Stimulated activated CD4-positive, alpha-beta T cell treated with anti-CD3 and anti-CD28 coated beads, Interleukin-2, amount 100 ng/mL, for 4 hours (primary cell): ENCODE results near the gene TSC22D1.

Experiments used
- DNase-seq: peaks from one replicate; pipeline ENCODE4 v3.0.0-alpha.2; 2020; ENCODE audit warnings: low read depth

TSC22D1 gene

DNA sequence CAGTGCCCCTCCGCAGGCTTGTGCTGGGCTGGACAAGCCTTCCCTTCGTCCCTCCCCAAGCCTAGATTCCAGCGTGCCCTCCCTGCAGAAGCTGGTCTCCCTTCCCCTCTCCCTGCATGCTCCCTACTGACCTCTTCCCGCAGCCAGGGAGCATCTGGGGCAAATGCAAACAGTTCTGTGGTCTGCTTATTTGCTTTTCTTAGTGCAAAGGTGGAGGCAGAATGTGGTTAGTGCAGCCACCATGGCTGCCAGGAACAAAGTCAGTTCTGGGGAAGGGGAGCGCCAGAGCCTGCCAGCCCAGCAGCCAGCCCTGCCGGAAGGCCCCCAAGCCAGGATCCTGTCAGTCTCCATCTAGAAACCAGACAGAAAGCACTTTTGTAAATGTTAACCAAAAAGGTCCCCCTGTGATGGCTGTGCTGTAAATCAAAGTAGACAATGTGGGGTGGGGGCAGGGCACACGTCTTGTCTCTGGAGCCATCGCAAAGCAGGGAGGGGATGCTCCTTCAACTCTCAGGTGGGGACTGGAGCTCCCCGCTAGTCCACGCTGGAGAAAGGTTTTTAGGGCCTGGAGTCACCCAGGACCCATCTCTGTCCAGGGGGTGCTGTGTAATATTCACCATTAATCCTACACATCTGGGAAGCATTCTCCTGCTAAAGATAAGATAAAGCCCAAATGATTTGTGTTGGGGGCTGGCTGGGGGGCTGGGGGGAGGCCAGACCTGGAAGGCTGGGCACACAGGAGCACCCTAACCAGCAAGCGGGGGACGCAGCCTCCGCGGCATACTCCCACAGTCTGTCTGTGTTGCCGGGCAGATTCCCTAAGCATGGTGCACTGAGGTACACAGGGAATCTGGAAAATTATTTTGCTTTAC lies 171.6 kb downstream of the TSC22D1 start:
- no peak for DNase-seq

DNA sequence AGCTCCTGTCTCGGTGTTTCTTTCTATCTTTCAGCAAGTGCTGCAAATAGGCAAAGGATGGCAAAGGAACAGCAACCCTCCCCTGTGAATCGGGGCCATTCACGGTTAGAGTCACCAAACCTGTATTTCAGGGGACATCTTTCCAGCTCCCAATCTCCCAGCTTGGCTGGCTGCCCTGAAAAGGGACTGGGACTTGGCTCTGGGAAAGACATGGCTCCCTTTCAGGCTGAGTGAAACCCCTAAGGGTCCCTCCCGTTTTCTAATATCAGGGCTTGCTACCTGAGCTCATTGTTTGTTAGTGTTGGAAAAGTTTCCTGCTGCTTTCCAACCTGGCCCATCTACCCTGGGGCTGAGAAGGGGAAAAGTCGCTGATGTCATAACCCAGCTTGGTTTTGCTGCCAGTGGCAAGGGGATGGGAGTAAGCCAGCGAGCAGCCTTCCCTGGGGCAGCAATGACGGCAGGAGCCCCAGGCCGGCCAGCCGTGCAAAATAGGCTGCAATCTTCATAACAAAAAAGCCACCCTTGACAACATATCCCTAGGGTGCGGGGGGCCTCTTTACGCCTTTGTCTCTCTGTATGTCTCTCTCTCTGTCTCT lies 172.6 kb downstream of the TSC22D1 start:
- DNase-seq, result no peak

DNA sequence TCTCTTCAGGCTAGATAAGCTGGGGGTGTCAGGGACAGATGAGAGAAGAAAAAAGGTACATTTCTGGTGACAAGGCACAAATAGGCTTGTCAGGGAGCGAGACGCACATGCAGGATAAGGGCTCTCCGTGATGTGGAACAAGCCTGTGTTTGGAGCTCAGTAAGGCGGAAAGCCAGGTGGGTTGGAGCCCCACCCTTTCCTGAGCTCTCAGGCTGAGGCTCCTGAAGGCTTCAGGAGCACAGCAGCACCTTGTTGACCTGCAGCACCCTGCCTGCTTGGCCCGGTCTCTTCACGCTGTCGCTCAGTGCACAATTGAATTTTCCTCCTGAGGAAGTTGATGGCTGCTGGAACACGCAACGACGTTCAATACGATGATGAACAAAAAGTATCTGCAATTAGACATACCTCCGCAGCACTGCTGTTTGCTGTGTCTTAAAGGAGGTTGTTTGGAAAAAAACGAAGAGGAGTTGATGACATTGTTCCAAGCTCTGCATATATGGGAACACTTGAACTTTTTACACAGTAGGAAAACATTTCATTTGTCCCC lies 173.2 kb downstream of the TSC22D1 start:
- DNase-seq, result no peak

DNA sequence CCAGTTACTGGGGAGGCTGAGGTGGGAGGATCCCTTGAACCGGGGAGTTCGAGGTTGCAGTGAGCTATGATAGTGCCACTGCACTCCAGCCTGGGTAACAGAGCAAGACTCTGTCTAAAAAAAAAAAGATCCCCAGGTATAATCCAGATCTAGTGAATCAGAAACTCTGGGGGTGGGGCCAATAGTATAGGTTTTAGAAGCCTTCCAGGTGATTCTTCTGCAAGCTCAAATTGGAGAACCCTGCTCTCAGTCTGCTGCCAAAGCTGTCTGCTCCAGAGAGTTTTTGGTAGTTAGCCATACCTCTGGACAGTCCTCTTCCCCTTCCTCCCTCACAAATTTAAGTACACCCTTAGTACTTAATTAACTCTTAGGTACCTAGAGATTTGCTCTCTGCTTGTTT lies 174.6 kb downstream of the TSC22D1 start:
- DNase-seq, result no peak

DNA sequence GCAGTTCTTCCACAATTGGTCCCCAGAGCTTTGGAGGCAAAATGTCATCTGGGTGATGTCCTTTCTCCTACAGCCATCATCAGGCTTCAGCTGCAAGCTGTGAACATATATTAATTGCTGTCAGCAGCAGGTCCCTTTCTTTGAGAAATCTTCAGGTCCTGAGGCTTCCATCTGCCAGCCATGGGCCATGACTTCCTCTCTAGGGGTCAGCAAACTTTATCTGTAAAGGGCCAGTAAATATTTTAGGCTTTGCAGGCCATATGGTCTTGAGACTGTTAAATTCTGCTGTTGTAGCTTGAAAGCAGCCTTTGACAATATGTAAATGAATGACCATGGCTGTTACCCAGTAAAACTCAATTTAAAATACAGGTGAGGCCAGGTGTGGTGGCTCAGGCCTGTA lies 175.4 kb downstream of the TSC22D1 start:
- DNase-seq, result no peak

DNA sequence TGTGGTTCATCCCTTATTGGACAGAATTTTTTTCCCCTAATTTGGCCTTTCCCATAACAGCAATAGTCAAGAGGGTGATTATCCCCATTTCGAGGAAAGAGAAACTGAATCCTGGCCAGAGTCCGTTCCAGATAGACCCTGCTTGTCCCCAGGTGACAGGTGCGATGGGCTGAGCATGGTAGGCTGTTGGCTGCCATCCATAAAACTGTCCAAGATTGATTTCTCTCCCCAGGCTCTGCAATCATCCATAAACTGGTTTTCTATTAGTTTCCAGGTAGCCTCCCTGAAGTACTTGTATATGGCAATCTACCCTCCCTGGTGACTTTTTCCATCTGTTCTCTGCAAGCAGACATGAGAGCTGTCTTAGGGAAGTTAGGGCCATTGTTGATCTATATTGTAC lies 177.1 kb downstream of the TSC22D1 start:
- DNase-seq, result no peak

DNA sequence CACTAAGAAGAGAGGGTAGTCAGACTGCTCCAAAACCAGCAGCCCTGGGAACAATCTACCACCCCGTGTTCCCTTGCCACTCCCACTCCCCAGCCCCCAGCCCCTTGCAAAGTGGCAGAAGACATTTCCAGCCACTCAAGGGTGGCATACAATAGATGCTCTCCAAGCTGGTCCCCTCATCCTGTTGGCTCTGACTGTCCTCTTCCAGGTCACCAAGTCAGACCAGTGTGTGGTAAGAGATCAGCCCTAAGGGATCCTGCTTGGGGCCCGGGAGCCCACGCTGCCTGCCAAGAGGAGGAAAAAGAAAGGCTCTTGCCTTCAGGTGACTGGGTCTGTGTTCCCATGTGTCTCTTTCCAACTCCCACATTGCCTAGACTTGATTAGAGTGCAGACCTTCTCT lies 177.5 kb downstream of the TSC22D1 start:
- DNase-seq, result no peak

DNA sequence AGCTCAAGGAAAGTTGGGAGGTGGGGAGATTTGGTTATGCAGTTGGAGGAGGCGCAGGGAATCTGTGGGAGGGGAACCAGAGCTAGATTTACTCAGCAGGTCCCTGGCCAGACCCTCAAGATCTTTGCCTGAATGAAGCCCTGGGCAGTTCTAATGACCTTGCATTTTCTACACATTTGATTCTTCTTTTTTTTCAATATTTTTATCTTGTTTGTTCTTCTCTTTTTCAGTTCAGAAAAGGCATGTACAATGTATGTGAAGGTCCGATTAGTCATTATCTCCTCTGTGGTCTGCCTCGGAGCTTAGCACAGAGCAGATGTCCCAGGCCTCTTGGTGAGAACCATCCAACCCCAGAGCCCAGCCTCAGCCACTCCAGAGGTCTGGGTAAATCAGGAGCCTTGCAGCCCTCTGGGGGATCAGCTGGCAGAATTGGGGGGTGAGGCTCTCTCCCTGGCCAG lies 178.3 kb downstream of the TSC22D1 start:
- DNase-seq, result no peak

DNA sequence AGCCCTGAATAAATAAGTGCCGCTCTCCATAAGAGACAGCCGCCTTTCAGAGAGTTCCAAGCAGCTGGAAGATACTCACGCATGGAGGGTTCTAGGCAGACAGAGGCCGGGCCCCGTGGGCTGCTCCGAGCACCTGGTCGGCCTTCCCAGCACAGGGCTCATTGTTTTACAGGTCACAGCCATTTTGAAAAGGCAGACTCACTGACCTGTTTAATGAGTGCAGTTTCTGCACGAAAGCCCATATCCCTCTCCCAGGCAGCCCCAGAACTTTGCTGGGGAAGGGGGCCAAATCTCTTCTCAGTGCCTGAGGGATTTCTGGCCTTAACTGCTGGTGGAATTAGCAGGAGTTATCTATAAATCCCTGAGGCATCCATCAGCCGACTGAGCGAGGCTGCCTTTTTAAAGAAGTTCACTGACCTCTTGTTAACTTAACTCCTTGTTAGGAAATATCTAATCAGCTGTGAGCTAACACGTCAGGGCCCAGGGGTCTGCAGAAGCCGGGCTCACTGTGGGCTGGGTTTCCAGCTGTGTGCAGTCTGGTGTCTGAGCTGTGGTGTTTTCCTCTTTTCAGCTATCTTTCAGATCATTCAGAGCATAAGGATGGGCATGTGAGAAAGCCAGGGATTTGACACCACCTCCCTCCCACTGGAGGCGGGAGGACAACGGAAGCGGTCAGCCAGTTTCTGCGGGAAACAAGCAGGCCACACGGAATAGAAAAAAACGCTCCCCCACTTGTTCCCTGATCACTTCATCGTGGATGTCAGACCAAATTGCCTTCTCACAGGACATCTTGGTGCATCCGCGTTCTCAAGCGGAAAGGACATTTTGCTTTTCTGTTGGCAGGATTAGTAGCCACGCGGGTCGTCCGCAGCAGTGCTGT lies 179.2 kb downstream of the TSC22D1 start:
- DNase-seq, result no peak

DNA sequence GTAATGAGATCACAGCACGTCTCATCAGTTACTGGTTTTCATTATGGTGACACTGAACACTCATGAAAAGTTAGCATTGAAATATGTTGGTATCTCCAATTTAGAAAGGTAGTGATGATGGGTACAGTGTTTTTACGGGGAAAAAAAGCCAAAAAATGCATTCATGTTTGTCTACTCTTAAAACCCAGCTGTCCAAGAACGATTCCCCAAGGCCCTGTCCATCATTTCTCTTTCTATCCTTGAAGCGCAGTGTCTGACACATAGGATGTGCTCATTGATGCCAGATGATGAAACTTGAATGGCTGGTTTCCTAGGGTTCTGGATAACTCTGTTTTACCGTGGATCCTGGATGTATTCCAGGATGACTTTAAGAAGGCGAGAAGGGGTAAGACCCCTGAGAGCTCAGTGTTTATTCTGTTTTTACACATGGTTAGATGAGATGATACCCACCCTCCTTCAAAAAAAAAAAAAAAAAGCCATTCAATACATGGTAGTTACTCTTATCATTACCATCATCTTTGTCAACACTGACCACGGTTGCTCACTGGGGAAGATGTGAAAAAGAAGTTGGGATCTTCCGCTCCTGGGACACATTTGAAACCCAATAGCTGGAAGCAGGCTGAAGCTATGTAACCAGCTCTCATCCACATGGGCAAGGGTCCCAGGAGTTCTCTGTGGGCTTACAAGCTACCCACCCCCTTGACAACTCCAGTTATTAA lies 180.0 kb downstream of the TSC22D1 start:
- no peak for DNase-seq

DNA sequence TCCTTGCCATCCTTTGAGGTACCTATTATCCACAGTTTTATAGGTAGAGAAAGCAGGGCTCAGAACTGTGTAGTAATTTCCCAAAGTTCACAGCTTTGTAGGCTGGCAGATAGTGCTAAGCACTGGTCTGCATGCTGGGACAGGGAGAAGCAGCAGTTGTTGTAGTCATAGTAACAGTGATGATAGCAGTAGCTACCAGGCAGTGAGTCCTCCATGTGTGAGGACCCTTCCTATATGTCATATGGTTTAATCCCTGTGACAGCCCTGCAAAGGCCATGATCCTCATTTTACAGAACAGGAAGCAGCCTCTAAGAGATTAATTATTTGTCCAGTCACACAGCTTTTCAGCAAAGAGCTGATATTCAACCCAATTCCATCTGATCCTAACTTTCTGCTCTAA lies 181.5 kb downstream of the TSC22D1 start:
- no peak for DNase-seq

DNA sequence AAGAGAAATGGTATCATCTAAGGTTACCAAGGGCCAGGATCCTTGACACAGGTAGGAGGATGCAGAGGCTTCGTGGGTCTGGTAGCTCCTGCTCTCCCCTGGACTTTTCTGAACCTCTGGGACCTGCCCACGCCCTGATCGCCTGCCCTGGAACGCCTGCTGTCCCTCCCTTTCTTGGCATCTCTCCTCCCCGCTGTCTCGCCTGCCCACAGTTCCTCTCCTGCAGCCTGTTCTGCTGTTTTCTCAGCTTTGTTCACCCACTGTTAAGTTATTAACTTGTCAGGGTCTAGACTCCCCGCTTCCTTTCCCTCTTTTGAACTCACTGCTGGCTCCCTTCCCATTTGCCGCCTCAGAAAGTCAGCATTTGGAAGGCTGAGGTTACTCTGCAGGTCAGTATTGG lies 182.7 kb downstream of the TSC22D1 start:
- no peak for DNase-seq

DNA sequence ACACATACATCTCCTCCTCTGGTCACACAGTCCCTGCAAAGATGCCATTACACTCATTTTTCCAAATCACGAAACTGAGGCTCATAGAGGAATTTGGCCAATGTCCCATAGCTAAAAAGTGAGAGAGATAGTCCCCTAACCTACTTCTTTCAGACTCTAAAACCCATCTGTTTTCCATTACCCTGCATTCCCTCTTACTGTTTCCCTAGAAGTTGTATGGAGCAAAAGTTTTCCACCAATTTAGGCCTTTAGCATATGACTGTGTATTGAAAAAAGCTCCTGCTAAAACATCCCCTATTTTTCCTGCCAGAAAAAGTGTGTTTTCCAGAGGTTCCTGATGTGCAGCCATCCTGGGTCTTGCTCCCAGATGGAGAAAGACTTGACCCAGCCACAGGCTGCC lies 186.3 kb downstream of the TSC22D1 start:
- no peak for DNase-seq

DNA sequence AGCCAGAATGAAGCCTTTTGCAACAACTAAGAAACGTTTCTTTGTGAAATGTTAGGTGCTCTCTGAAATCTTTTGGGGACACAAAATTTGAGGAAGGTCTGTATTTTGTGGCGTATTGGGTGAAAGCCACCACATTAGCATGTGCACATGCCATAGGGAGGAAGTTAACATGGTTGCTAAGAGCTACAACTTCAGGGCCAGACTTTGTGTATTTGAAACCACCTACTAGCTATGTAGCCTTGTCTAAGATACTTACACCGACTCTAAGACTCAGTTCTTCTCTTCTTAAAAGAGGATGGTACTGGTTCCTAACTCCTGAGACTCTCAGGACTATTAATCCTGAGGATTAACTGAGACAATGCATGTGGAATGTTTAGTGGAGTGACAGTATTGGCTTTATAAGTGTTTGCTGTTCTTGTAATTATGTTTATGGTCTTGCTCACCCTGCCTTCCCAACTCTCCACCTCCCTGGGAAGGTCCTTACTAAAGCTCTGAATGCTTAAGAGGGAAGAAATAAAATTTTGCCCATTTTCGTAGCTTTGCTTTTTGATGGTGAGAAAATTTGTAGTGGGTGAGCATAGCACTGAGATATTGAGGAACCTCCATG lies 187.0 kb downstream of the TSC22D1 start:
- no peak for DNase-seq

DNA sequence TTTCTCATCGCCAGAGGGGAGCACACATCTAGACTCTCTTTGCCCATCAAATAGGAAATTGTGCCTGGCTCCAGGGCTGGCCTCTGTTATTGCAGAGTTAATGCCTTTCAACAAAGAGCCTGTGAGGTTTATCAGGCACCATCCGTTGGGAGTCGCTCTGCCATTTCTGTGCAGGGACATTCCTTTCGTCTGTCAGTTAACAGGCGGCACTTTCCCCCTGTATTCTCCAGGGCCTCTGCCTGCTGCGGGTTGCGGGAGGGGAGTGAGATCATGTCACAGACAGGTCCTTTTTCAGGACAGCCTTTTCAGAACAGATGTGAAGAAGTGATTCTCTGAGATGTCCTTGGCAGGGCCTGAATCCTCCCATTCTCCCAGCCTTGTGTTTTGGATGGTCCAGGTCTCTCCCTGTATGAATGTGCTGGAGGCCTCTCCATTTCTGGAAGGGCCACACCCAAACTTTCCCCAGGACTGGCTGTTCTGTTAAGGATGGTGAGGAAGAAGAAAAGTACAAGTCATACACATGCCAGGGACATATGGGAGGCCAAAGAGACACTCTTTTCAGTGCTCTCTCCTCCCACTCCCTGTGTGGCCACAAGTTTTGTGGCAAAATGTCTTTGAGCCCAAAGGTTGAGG lies 187.6 kb downstream of the TSC22D1 start:
- no peak for DNase-seq

DNA sequence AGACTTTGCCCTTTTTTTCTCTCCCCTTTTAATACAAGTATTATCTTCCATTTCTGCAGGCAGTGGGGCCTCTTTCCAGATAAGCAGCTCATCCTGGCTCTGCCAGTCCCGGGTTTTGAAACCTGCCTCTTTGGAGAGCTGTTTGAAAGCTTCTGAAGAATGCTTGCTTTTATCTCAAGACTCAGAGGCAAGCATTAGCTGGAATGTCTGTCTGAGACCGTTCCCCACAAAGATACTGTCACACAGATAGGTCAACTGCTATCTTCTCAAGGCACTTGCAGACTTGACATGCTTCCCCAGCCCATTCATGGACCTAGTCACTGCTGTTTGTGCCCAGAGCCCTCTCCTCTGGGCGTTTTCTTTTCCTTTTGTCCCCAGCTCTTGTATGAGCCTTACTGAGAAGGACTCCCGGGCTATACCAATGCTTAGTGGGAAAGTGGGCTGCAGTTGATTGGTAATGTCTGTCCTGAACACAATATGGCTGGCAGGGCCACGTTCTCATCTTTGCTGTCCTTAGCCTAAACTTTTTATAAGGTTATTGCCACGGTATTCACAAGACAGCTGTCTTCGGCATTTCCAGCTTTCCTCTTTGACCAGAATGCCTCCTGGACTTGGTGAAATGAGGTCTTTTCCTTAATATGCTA lies 189.1 kb downstream of the TSC22D1 start:
- no peak for DNase-seq

DNA sequence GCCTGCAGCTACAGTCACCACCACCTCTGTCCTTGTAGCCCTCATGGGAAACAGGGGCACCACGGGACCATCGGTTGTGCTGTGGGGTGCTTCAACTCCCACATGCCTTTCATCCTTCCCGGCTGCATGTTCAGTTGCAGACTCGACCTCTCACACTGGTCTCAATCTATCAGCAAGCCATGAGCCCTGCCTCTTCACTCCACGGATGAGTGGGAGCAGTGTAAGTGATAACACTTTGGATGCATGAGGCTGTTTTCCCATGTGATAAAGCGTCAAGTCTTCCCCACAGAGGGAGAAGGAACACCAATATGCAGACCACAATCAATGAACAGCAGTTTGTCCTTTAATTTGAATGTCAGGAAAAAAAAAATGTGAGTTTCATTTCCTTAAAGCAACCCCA lies 190.3 kb downstream of the TSC22D1 start:
- DNase-seq, result no peak

DNA sequence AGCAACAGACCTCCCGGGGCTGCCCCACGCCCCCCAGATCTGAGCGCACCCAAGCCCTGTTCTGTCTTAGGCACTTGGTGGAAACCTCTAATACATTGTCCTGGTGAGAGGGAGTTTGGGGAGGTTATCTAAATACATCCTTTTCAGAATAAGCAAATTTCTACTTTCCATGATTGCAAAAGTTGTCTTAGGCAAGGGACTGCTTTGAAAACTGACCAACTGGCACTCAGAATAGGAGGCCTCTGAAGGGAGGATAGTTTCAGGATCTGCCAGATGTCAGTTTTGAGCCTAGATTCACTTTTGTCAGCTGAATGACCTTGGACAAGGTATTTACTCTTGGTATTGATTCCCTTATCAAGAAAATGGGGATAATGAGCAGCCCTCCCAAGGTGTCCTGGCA lies 190.7 kb downstream of the TSC22D1 start:
- DNase-seq, result no peak

DNA sequence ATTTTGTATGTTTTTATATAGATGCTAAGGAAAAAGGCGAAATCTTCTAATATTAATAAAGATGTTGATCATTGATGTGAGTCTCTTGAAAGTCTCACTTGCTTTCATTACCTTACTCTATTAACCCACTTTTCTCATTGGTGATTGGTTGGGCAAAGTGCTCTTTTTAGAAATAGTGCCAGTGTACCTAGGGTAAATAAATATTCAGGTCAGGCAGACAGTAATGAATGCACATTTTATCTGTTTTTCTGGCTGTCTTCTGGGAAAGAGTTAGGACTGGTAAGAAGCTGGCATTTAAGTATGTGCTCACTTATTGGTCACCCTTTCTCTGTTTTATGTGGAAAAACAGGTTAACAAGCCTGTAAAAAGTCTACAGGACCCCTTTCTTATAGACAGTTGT lies 191.4 kb downstream of the TSC22D1 start:
- no peak for DNase-seq

DNA sequence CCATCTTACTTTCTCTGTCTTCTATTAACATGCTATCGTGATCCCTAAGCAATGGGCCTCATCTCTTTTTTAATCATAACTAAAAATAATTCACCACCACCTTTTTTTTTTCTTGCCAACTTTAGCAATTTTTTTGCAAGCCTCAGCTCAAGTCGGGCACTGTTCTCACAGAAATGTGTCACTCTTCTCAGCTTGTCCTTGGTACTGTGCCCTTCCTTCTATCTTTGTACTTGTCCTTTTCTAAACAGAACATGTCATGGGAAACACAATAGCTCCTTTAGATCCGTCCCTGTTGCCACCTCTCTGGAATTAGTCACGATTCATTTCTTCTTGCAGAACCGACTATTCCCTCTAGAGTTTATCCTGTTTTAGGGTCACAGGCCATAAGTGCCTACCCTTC lies 192.2 kb downstream of the TSC22D1 start:
- no peak for DNase-seq
